Posterior cingulate gyrus (tissue), 11 donors: ENCODE measurements around the gene CHSY3.

Experiments used
- DNase-seq, 10 donors: peaks; one replicate each; pipeline versions ENCODE4 v3.0.0 to v3.0.0-alpha.2; 2020 to 2021; ENCODE audit warnings: mixed read lengths in 3 of 10
- intact Hi-C: fragments of 100-400 bp; cut with DNase I; formaldehyde crosslinking; loops from one replicate; pipeline ENCODE4 v1.15.1; 2023

The CHSY3 gene

DNA sequence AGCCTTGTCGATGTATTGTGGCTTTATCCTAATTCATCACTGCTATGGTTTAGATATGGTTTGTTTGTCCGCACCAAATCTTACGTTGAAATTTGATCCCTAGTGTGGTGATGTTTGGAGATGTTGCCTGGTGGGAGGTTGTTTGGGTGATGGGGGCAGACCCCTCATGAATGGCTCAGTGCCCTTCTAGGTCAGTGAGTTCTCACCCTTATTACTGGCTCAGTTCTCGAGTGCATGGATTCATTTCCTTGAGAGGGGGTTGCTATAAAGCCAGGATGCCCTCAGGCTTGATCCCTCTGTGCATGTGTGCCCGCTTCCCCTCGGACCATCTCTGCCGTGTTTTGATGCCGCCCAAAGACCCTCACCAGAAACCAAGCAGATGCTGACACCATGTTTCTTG lies 114.4 kb downstream of the CHSY3 start:
- DNase-seq = no peak
- intact Hi-C loops = no loop called here

- intact Hi-C loops = no loop called here
- DNase-seq = no peak
Observed at GRCh38 chr5:130021000-130021399, 116.7 kb downstream of the CHSY3 start.

GRCh38 chr5:130021876-130022275 lies 117.6 kb downstream of the CHSY3 start:
- DNase-seq = no peak
- intact Hi-C loops = no loop called here

GRCh38 chr5:130023604-130024003 lies 119.3 kb downstream of the CHSY3 start:
- DNase-seq = no peak
- intact Hi-C loops = no loop called here

DNA sequence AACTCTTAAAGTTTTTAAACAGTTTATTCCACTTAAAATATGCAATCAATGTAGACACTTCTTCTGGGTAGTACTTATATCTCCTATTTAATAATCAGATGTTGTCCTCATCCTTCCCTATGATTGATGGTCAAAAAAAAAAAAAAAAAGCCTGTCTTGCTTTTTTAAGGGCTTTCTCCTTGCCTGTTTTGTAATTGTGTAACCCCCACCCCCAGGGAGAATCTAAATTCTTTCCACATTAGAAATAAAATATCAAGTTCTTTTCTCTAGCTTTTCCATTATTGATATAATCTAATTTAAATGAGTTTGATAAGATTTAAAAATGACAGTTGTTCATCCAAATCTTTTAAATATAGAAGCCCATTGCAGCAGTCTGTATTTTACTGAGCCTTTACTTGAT lies 119.7 kb downstream of the CHSY3 start:
- no peak for DNase-seq
- intact Hi-C loops = no loop called here

- intact Hi-C loops = no loop called here
- DNase-seq = no peak
Observed at GRCh38 chr5:130025511-130025910, 121.2 kb downstream of the CHSY3 start.

GRCh38 chr5:130032807-130033206 lies 128.5 kb downstream of the CHSY3 start:
- DNase-seq = peak in 9 of 10 donors; percentile 15 to 89 (median 46)
- intact Hi-C loops = no loop called here

DNA sequence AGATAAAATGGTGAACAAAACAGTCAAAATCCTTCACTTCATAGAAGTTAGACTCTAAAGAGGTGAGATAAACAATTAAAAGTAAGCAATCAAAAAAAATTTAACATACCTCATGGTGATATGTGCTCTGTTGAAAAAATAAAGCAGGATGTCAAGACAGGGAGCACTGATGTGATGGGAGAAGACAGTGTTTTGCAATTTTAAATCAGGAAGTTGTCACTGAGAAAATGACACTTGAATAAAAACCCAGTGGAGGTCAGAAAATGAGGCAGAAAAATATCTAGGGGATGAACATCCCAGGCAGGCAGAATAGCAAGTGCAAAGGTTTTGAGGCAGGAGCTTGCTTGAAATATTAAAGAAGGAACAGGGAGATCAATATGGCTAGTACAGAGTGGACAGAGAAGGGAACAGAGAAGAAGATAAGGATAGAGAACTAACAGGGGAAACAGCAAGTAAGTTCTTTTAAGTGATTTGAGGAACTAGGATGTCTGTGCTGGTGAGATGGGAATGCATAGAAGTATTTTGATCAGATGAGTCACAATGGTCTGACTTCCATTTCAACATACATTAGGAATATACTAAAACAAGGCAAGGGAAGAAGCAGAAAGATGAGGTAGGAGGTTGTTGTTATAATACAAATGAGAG lies 130.4 kb downstream of the CHSY3 start:
- intact Hi-C loops = no loop called here
- DNase-seq = no peak

DNA sequence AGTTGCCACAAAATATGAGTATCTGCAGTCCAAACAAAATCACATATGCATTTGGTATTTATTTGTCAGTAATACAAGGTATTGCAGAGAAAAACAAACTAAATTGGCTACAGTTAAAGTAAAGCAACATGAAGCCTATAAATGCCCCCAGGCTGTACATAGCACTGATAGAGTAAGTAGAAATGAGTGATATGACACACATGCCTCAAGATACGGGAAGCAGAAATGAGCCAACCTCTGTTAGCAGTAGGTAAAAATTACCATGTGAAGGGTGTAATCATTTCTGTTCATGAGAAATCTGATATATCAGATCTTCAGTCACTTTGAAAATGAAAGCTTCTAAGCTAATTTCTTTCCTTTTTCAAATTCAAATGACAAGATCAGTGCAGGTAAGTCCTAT lies 131.1 kb downstream of the CHSY3 start:
- intact Hi-C loops = no loop called here
- DNase-seq = no peak

DNA sequence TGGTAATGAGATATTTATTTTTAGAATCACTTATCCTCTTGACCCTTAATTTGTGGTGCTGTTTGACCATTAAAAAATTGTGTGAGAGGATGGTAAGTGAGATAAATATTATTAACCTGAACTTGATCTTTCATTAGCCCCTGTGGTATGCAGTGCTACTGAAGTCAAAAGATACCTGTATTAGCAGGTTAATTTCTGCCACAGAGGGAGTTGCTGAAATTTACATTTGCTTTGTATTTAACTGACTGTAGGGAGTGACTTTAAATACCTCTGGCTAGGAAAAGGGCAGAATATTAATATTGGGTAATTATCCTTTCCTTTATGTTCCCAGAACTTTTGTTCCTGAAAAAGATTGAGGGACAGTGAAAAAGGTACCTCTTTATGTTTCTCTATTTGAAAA lies 133.6 kb downstream of the CHSY3 start:
- DNase-seq = no peak
- intact Hi-C loops = no loop called here

- no peak for DNase-seq
- intact Hi-C loops = no loop called here
Observed at GRCh38 chr5:130043834-130044233, 139.6 kb downstream of the CHSY3 start.

- intact Hi-C loops = no loop called here
- DNase-seq = no peak
Observed at GRCh38 chr5:130045334-130045733, 141.1 kb downstream of the CHSY3 start.

DNA sequence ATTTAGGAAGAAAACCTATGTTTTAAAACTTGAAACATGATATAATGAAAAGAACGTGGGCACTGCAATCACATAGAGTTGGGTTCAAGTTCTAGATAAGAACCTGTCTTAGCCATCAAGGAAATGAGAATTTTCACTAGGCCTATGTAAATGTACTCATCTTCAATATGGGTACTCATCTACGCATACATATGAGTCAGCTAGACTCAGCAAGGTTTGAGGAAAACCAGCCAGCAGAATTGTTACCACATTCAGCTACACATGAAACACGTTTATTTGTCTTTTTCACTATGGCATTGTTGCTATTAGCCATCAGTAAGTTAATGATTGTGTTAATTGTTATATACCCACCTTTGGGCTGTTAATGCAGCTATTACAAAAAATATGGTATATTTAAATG lies 146.3 kb downstream of the CHSY3 start:
- DNase-seq = no peak
- intact Hi-C loops = no loop called here

DNA sequence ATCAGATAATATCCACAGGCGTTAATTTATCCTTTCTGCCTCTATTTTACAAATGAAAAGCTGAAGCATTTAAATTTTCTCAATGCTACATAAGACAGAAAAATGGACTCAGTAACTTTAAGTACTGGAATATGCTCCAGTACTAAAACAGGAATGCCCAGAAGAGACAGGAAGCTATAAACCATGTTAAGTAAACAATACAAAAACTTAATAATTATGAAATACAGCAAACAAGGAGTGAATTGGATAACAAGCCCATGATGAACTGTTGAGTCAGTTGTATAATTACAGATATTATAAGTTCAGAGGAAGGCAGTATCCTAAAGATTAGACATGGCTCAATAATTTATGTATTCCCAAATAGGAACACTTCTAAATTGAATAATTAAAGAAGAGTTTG lies 148.5 kb downstream of the CHSY3 start:
- intact Hi-C loops = no loop called here
- DNase-seq = no peak

GRCh38 chr5:130055572-130055971 lies 151.3 kb downstream of the CHSY3 start:
- intact Hi-C loops = no loop called here
- peak in 1 of 10 donors; percentile 49 for DNase-seq

GRCh38 chr5:130061746-130062145 lies 157.5 kb downstream of the CHSY3 start:
- intact Hi-C loops = no loop called here

DNA sequence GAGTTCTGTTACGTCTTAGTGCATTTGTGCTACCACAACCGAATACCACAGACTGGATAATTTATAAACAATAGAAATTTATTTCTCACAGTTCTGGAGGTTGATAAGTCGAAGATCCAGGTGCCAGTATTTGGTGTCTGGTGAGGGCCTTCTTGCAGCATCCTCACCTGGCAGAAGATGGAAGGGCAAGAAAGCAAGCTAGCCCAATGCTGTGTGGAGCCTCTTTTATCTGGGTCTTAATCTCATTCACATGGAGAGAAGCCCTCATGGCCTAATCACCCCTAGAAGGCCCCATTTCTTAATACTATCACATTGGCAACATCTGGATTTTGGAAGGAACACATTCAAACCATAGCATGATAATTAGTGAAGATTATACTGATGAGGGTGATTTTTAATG lies 159.3 kb downstream of the CHSY3 start:
- DNase-seq = no peak
- intact Hi-C loops = no loop called here

More at GRCh38 chr5:130061746-130062145, 157.5 kb downstream of the CHSY3 start:
- no peak for DNase-seq

- no peak for DNase-seq
- intact Hi-C loops = no loop called here
Observed at GRCh38 chr5:130064484-130064883, 160.2 kb downstream of the CHSY3 start.

GRCh38 chr5:130065617-130066016 lies 161.4 kb downstream of the CHSY3 start:
- intact Hi-C loops = no loop called here
- no peak for DNase-seq

DNA sequence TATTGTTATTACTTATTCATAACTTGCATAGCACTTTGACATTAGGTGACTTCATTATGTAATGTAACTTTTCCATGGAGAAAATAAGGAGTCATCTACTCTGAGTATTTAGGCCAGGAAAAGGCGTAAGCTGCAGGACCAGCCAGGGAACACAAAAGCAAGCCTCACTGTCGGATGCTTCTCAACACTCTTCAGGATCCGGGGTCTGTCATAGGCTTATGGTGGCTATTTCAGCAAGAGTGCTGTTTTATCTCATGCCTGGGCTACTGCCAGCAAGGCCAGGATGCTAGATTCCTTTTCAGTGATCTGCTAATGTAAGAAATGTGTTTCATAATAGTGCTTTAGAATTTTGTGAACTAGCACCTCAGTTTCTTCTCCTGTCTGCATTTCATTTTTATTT lies 162.4 kb downstream of the CHSY3 start:
- intact Hi-C loops = no loop called here
- DNase-seq = peak in 3 of 10 donors; percentile 12 to 54 (median 46)

DNA sequence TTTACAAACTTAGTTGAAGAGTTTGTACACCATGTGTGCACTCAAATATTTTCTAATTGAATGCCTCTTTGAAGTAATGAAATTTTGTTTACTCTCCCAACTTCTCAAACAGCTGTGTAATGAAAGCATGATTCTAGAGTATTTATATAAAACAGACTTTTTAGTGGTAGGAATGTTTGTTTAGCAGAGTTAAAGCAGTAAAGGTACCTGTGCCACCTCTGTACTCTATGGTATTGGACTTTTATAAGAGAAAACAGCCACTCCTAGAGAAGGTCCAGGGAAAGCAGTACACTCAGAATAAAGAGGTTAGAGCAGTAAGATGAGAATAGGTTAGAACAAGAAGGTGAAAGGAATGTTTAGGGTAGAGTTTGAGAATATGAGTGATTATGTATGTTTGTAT lies 163.1 kb downstream of the CHSY3 start:
- DNase-seq = no peak
- intact Hi-C loops = no loop called here

GRCh38 chr5:130068101-130068500 lies 163.8 kb downstream of the CHSY3 start:
- no peak for DNase-seq
- intact Hi-C loops = no loop called here

DNA sequence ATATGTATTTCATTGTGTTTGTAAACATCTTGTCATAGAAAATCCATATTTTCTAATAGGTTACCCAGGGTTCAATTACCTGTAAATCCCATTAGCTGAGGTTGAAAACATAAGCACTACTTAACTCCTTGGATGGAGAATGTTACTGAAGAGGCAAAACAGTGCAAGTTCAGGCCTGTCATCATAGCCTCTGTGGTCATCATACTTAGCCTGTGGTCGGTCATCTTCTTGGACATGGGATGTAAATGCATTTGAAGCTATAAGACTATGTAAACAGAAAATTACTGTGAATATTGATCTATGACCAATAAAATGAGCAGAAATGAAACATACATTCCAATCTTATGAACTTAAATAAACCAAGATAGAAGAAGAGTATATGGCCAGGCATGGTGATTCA lies 164.7 kb downstream of the CHSY3 start:
- intact Hi-C loops = no loop called here
- DNase-seq = no peak
